H1 (cell line): ENCODE data around the gene MTFR1L. TPM values are rescaled to one million over a fixed set of nuclear protein-coding genes. Genes with fewer than 3 reads are reported as not detected.

Experiments used
- ATF2 ChIP-seq: IDR thresholded peaks from 2 replicates; pipeline ENCODE4 v1.6.1; 2012; ENCODE audit warnings: low read length, inconsistent platforms
- EP300 ChIP-seq, 2 experiments: IDR thresholded peaks; 1 replicate in 1 of 2; 2 replicates in 1 of 2; pipeline ENCODE4 v1.6.1; 2011 to 2012; ENCODE audit warnings: low read depth in 2 of 2, low read length in 2 of 2, mild to moderate bottlenecking in 2 of 2, borderline replicate concordance in 1 of 2, inconsistent platforms in 1 of 2, moderate library complexity in 1 of 2
- GABPA ChIP-seq: IDR thresholded peaks from 2 replicates; pipeline ENCODE4 v1.6.1; 2011; ENCODE audit warnings: mild to moderate bottlenecking, low read length, moderate library complexity, borderline replicate concordance; ENCODE audit not compliant: insufficient read depth
- JUND ChIP-seq: IDR thresholded peaks from 2 replicates; pipeline ENCODE4 v1.6.1; 2011; ENCODE audit warnings: mild to moderate bottlenecking, improper control_type of control experiment, low read length
- TBP ChIP-seq: IDR thresholded peaks from 2 replicates; pipeline ENCODE4 v1.6.1; 2011; ENCODE audit warnings: low read depth, low read length, improper control_type of control experiment
- USF2 ChIP-seq: IDR thresholded peaks from 2 replicates; pipeline ENCODE4 v1.6.1; 2011; ENCODE audit warnings: low read length, improper control_type of control experiment
- polyA plus RNA-seq, 7 experiments: library from polyadenylated mRNA; depleted of rRNA in 3 of 7; stranded (reverse) in 5 of 7; unstranded in 2 of 7; fragments of >200 nt in 5 of 7; fragments of 200-250 nt in 2 of 7; gene quantifications; 1 replicate in 5 of 7; 2 replicates in 1 of 7; 4 replicates in 1 of 7; pipeline versions ENCODE4 v1.2.1 to v1.2.3, GENCODE V29; 2011 to 2013; ENCODE audit warnings: missing spikeins in 2 of 7, mixed read lengths in 2 of 7
- total RNA-seq: library from RNA; stranded (reverse); fragmentation: NEBNext Ultra II Directional; extraction: Animal tissue kit (Norgen Biotek cat#: 25700); gene quantifications from 2 replicates; pipeline ENCODE4 v1.2.1, GENCODE V29; 2021

The MTFR1L gene
- total and polyA plus RNA-seq, 2 of the 8 experiments (the other 6 are each of a cell fraction or from before 2014, with no cell fraction given): 20.8 to 23.1 TPM

- TF ChIP-seq USF2: no peak
- no peak for TF ChIP-seq JUND
- TF ChIP-seq TBP: no peak
- TF ChIP-seq EP300 (IDR thresholded peaks at IDR 0.05; ENCODE audit: borderline replicate concordance in 1 of 2, low read depth in 2 of 2, low read length in 2 of 2): no peak
- TF ChIP-seq GABPA: no peak
- TF ChIP-seq ATF2: no peak
Observed at GRCh38 chr1:25818569-25818968, 1.2 kb upstream of the MTFR1L start (continued).
